Epidermal melanocyte (primary cell): ENCODE results near the gene TOMM40L.

Experiments used
- DNase-seq: peaks from one replicate; pipeline ENCODE4 v3.0.0; 2011; ENCODE audit warnings: low spot score; ENCODE audit not compliant: insufficient read length

Gene TOMM40L

DNA sequence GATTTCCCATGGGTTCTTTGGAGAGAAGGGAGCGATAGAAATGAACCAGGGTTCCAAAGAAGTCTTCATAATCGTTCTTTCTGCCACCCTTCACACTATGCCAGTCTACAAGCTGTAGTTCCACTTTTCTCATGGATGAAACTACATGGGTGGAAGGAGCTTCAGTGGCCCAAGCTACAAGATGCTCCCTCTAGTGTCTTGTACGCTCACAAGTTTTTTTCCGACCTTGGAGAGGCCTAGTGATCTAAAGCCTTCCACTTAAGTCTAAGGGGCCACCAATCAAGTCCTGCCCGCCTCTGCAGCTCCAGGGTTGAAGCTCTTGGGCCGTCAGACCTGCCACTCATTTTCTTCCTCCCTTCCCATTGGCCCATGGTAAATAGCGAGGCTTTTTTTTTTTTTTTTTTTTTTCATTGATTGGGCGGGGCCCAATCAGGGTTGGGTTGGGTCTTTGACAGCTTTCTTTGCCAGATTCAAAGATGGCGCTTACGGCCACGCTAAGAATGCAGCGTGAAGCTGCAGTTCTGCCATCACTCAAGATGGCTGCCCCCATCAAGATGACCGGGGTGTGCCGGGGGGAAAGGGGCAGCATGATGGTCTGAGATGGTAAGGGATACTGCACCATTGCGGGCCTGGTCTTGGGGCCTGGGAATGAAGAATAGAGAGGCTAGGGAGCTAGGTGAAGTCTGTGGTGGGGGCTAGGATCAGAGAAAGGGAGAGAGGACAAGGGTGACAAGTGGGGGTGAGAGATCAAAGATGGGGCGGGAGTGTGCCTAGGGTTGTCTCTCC, at the start of gene TOMM40L:
TOMM40L (plus strand) TSS at position 527 of the 786 bp plus-strand sequence. CDS start 430 bp downstream, outside the sequence.
- peak; percentile 98 for DNase-seq

DNA sequence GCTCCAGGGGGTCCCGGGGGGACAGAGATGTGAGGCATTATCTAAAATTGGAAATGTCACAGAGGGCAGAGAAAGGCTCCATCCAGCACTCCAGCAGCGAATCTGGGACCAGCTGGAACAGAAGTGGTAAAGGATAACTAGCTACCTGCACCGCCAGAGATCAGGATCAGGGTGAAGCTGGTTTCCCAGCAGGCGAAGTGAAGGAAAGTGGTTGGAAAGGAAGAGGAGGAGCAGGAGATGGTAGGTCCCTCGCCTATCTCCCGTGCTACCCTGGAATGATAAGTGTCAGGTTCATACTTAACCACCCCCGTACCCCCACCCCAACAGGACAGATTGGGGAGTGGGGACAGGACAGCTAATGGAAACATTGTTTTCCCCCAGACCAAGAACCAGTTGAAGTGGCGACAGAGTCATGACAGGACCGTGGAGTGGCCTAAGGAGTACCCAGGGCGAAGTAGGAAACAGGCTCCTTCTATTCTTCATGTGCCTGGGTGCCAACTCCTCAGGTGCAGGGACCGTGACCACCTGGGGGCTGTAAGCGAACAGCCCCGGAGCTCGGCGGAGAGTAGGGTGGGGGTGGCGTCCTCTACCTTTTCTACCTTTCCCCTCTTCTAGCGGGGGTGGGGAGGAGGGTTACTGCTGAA, 49.3 kb upstream of the TOMM40L start:
- no peak for DNase-seq

DNA sequence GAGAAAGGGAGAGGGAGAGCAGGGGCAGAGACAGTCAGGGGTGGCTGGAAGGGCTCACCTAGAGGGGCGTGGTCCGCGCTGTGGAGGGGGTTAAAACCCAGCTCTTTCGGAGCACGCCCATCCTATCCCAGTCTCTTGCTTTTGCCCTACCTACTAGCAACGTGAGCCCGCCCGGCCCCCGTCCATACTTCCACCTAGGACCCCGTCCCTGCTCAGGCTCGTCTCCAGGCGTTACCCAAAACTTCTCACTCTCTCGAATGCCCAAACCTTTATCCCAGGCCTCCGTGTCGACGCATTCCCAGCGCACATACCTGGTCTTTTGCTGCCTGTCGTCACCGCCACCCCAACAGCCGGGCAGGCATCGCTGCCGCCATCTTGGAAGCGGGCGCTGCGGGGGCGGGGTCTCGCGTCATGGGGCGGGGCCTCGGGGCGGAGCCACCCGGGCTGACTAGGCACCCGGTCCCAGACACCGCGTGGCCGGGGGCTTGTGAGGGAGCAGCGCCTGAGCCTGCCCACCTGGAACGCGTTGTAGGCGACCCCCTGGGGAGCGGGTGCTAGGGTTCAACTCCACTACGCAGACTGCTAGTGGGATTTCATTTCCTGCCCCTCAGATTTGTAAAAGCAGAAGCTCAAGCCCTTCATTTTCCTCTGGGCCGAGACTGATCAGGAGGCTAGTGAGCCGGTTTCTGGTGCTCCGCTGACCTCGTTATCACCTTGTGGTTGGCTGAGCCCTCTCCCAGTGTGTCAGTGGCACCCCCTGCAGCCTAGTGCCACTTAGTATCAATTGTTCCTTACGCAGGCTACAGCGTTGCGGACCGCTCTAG, 48.5 kb upstream of the TOMM40L start, which contains the start of gene B4GALT3:
B4GALT3 (minus strand) TSS at position 396 of the 824 bp plus-strand sequence. CDS start 1,447 bp downstream, outside the sequence.
- peak; percentile 91 for DNase-seq

DNA sequence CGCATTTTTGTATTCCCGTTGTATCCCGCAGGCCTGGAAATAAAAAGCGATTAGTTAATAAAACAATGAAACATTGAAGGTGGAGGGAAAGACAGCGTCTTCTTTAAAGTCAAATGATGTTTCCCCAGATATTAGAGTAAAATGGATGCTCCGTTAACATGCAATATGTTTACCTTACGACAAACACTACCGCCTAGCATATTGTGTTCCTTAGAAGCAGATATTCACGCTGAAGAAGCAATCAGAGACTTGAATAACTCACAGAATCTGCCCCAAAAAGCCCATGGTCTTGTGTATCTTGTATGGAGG, 48.0 kb upstream of the TOMM40L start:
- DNase-seq: no peak

DNA sequence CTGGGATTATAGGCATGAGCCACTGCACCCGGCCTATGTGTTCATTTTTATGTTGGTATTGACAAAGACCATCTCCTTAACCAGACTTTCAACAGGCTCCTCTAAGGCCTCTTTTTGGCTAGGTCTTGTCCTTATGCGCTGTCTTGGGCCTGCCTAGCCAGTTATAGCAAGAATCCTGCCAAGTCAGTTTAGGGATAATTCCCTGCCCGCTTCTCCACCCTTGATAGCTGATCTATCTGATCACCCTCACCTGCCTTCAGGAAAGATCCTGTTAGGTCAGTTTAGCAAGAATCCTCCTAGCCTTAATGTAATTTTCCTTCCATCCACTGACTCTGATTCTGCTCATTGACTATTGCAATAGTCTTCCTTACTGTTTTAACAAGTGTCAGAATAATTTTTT, 46.2 kb upstream of the TOMM40L start:
- DNase-seq: no peak

DNA sequence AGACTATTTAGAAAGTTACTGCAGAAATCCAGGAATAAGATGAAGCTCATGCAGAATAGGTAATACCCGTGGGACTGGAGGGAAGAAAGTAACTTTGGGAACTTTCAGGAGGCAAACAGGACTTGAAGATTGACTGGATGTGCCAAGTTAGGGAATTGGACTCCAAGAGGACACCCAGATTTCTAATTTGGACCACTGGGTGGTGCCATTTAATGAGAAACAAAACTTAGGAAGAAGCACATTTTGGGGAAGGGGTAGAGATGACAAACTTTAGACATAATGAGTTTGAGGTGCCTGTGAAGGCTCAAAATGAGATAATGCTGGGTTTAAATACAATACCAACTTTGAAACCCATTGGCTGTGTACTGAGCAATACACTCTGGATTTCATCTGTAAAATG, 45.2 kb upstream of the TOMM40L start:
- no peak for DNase-seq

GRCh38 chr1:161182214-161182613, 43.6 kb upstream of the TOMM40L start:
- DNase-seq: no peak

- DNase-seq: peak; percentile 94
Measured at GRCh38 chr1:161185282-161185682, 40.6 kb upstream of the TOMM40L start.

DNA sequence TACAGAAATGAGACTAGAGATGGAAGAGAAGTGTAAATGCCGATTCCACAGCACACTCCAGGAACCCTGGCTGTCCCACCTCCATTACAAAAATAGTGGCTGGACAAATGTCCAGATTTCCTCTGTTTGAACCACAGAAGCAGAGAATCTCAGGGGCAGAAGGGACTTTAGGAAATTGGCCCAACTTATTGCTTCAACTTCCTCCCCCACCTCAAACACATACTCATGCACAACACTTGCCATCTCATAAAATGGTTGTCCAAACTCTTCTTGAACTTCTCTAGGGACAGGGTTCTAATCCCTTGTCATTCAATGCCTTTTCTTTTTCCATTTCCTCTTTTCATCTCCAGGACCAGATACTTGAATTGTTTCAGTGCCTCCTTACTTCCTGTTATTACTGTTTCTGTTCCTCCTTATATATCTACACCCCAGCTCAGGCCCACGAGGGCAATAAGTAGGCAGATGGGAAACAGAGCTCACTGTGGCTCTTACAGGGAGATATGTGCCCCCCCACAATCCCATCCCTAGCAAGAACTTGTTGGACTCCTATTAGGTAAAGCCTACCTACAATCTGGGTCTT, 40.0 kb upstream of the TOMM40L start:
- no peak for DNase-seq

GRCh38 chr1:161187311-161187710, 38.5 kb upstream of the TOMM40L start:
- DNase-seq: no peak

- no peak for DNase-seq
Measured at GRCh38 chr1:161188381-161188780, 37.5 kb upstream of the TOMM40L start.

GRCh38 chr1:161189036-161189435, 36.8 kb upstream of the TOMM40L start:
- no peak for DNase-seq

- no peak for DNase-seq
Measured at GRCh38 chr1:161190962-161191521, 34.8 kb upstream of the TOMM40L start.

DNA sequence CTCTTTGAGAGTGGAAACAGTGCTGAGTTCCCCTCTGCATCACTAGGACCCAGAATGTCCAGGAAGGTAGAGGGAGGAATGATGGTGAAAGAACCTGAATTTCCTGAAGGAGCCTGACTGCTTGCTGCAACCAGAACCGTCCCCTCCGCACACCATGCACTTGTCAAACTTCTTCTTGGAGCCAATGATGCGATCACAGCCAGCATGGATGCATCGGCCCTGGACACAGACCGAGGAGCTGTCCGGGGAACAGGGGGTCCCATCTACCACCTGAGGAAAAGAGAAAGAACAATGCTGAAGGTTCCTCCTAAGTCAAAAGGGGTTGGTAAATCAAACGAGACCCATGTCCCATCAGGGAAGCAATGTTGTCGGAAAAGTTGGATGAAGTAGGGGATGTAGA, 33.9 kb upstream of the TOMM40L start:
- no peak for DNase-seq

- peak; percentile 75 for DNase-seq
Measured at GRCh38 chr1:161192476-161193465, 33.1 kb upstream of the TOMM40L start.

- DNase-seq: no peak
Measured at GRCh38 chr1:161193561-161194235, 32.2 kb upstream of the TOMM40L start.

DNA sequence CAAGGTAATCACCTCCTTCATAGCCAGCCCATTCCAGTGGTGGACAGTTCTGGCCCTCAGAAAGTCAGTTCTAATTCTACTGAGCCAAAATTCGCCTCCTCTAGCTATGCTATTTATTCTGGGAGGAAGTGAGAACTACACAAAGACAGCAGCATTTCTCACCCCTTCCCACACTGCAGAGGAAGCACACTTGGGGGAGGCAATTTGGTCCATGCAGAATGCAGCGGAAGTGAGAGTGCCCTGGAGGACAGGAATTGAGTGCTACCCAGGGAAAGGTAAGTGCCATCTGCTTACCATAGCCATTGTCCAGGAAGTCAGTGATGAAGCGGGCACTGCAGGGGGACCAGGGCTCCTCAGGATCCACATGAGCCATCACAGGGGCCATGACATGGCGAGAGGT, 30.7 kb upstream of the TOMM40L start:
- no peak for DNase-seq

DNA sequence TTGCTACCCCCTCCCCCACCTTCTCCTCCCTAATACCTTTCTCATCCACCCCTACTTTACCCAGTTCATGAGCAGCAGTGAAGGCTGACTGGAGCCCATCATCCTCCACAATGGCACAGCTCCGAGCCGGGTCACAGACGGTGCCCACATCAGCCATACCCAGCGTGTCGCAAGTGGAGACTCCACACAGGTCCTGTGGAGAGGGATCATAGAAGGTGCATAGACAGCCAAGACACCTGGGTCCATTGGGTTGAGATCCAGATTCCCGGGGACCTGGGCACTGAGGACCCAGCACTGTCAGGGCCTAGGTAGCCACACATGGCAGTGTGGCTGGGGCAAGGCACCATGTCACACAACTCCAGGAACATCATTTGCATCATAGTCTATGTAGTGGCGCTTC, 29.7 kb upstream of the TOMM40L start:
- DNase-seq: no peak
